WTC11 (cell line): ENCODE data around the gene GTF2H4. TPM values are rescaled to one million over a fixed set of nuclear protein-coding genes. Genes with fewer than 3 reads are reported as not detected.

ENCODE experiments used
- ATAC-seq: fragments of 200-7000 bp; cut with Tn5 transposase; 2 replicates; pipeline ENCODE4 v1.10.0; 2021; ENCODE audit warnings: mild to moderate bottlenecking, moderate library complexity
- CTCF ChIA-PET: fragments of 300-600 bp; sonication (Branson Sonifier 250); formaldehyde crosslinking; loops from one replicate; lab custom pipeline; 2021; ENCODE audit warnings: antibody characterized with exemption; lab: Charles Lee
- POLR2A ChIA-PET: fragments of 350-600 bp; sonication (Branson Sonifier 250); formaldehyde crosslinking; loops from one replicate; lab custom pipeline; 2021; ENCODE audit warnings: antibody characterized with exemption; lab: Charles Lee
- DNase-seq: peaks from one replicate; pipeline ENCODE4 v3.0.0; 2021; ENCODE audit warnings: low spot score
- H3K27ac Mint-ChIP-seq: 2 replicates; pipeline ENCODE4 v1.8.0; 2021; ENCODE audit warnings: mixed read lengths
- H3K27me3 Mint-ChIP-seq: 2 replicates; pipeline ENCODE4 v1.8.0; 2021; ENCODE audit warnings: low read depth, mild to moderate bottlenecking, moderate library complexity, mixed read lengths
- H3K36me3 Mint-ChIP-seq: 2 replicates; pipeline ENCODE4 v1.8.0; 2021; ENCODE audit warnings: mixed read lengths
- H3K4me1 Mint-ChIP-seq: 2 replicates; pipeline ENCODE4 v1.8.0; 2022; ENCODE audit warnings: mixed read lengths
- H3K4me3 Mint-ChIP-seq: 2 replicates; pipeline ENCODE4 v1.8.0; 2021; ENCODE audit warnings: mild to moderate bottlenecking, moderate library complexity, mixed read lengths
- H3K9me3 Mint-ChIP-seq: 2 replicates; pipeline ENCODE4 v1.8.0; 2021; ENCODE audit warnings: mixed read lengths
- JAZF1 ChIP-seq: fragments of 250-450 bp; sonication (Bioruptor Pico); IDR thresholded peaks from 2 replicates; pipeline ENCODE4 v1.9.0; 2021; ENCODE audit warnings: moderate library complexity, mild to moderate bottlenecking, inconsistent platforms
- MYBL2 ChIP-seq: sonication (generic); formaldehyde crosslinking; IDR thresholded peaks from 2 replicates; pipeline ENCODE4 v1.8.1; 2023; ENCODE audit warnings: mild to moderate bottlenecking, moderate library complexity, missing genetic modification reagents
- NFE2L1 ChIP-seq: sonication (generic); formaldehyde crosslinking; IDR thresholded peaks from 2 replicates; pipeline ENCODE4 v1.8.1; 2023; ENCODE audit warnings: missing genetic modification reagents
- NFYB ChIP-seq: sonication (generic); formaldehyde crosslinking; conservative IDR thresholded peaks from 2 replicates; pipeline ENCODE4 v1.8.0; 2022; ENCODE audit warnings: low read depth, missing genetic modification reagents
- ZNF121 ChIP-seq: sonication (generic); formaldehyde crosslinking; IDR thresholded peaks from 2 replicates; pipeline ENCODE4 v1.8.0; 2023; ENCODE audit warnings: missing genetic modification reagents
- ZNF317 ChIP-seq: sonication (generic); formaldehyde crosslinking; IDR thresholded peaks from 2 replicates; pipeline ENCODE4 v1.8.1; 2023; ENCODE audit warnings: low read depth, mild to moderate bottlenecking, moderate library complexity, missing genetic modification reagents, borderline replicate concordance
- total RNA-seq: library from RNA; stranded (reverse); gene quantifications from 3 replicates; pipeline ENCODE4 v1.2.3, GENCODE V29; 2021
- TF ChIP-seq, protein P1 (sequence below): fragments of 250-450 bp; sonication (Bioruptor Pico); IDR thresholded peaks from 2 replicates; pipeline ENCODE4 v1.8.0; 2021; ENCODE audit warnings: mild to moderate bottlenecking
- TF ChIP-seq, protein P2 (sequence below): sonication (generic); formaldehyde crosslinking; IDR thresholded peaks from 2 replicates; pipeline ENCODE4 v1.8.0; 2022; ENCODE audit warnings: mild to moderate bottlenecking, missing genetic modification reagents
- TF ChIP-seq, protein P3 (sequence below): sonication (generic); formaldehyde crosslinking; IDR thresholded peaks from 2 replicates; pipeline ENCODE4 v1.8.1; 2023; ENCODE audit warnings: mild to moderate bottlenecking, missing genetic modification reagents
- TF ChIP-seq, protein P4 (sequence below): sonication (generic); formaldehyde crosslinking; IDR thresholded peaks from 2 replicates; pipeline ENCODE4 v1.8.0; 2023; ENCODE audit warnings: mild to moderate bottlenecking, missing genetic modification reagents
- TF ChIP-seq, protein P5 (sequence below): sonication (generic); formaldehyde crosslinking; IDR thresholded peaks from 2 replicates; pipeline ENCODE4 v1.8.1; 2022; ENCODE audit warnings: mild to moderate bottlenecking, missing genetic modification reagents, moderate library complexity, borderline replicate concordance
- TF ChIP-seq, protein P6 (sequence below): sonication (generic); formaldehyde crosslinking; IDR thresholded peaks from 2 replicates; pipeline ENCODE4 v1.8.1; 2022; ENCODE audit warnings: low read depth, missing genetic modification reagents, borderline replicate concordance
- TF ChIP-seq, protein P7 (sequence below): sonication (generic); formaldehyde crosslinking; IDR thresholded peaks from 2 replicates; pipeline ENCODE4 v1.8.1; 2023; ENCODE audit warnings: mild to moderate bottlenecking, missing genetic modification reagents
- TF ChIP-seq, protein P8 (sequence below): sonication (generic); formaldehyde crosslinking; IDR thresholded peaks from 2 replicates; pipeline ENCODE4 v1.8.0; 2023; ENCODE audit warnings: missing genetic modification reagents, mild to moderate bottlenecking, borderline replicate concordance
- TF ChIP-seq, protein P9 (sequence below): fragments of 250-450 bp; sonication (Bioruptor Pico); IDR thresholded peaks from 2 replicates; pipeline ENCODE4 v1.9.0; 2021; ENCODE audit warnings: mild to moderate bottlenecking

The GTF2H4 gene
- total RNA-seq, 1 experiment from 2014 or later, result 49.2 TPM

DNA sequence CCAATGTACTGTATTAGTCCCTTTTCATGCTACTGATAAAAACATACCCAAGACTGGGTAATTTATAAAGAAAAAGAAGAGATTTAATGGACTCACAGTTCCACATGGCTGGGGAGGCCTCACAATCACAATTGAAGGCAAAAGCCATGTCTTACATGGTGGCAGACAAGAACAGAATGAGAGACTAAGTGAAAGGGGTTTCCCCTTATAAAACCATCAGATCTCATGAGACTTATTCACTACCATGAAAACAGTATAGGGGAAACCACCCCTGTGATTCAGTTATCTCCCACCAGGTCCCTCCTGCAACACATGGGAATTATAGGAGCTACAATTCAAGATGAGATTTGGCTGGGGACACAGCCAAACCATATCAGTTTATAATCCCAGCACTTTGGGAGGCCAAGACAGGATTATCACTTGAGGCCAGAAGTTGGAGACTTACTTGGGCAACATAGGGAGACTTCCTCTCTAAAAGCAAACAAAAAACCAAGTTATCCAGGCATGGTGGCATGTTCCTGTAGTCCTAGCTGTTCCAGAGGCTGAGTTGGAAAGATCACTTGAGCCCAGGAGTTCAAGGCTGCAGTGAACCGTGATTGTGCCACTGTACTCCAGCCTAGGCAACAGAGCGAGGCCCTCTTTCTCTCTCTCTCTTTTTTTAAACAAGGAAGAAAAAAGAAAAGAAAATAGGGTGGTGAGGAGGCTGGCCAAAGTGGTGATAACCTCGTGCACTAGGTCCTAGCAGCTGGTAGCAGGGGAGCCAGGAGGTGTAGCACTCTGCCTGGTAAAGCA, 46.6 kb upstream of the GTF2H4 start (continued):
- TF ChIP-seq, protein P1, sequence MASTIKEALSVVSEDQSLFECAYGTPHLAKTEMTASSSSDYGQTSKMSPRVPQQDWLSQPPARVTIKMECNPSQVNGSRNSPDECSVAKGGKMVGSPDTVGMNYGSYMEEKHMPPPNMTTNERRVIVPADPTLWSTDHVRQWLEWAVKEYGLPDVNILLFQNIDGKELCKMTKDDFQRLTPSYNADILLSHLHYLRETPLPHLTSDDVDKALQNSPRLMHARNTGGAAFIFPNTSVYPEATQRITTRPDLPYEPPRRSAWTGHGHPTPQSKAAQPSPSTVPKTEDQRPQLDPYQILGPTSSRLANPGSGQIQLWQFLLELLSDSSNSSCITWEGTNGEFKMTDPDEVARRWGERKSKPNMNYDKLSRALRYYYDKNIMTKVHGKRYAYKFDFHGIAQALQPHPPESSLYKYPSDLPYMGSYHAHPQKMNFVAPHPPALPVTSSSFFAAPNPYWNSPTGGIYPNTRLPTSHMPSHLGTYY (CRISPR knock-in tag), result no peak
- TF ChIP-seq, protein P2, sequence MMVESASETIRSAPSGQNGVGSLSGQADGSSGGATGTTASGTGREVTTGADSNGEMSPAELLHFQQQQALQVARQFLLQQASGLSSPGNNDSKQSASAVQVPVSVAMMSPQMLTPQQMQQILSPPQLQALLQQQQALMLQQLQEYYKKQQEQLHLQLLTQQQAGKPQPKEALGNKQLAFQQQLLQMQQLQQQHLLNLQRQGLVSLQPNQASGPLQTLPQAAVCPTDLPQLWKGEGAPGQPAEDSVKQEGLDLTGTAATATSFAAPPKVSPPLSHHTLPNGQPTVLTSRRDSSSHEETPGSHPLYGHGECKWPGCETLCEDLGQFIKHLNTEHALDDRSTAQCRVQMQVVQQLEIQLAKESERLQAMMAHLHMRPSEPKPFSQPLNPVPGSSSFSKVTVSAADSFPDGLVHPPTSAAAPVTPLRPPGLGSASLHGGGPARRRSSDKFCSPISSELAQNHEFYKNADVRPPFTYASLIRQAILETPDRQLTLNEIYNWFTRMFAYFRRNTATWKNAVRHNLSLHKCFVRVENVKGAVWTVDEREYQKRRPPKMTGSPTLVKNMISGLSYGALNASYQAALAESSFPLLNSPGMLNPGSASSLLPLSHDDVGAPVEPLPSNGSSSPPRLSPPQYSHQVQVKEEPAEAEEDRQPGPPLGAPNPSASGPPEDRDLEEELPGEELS (CRISPR knock-in tag), result no peak
- TF ChIP-seq ZNF121 (CRISPR knock-in tag) (no peak), NFYB (CRISPR knock-in tag) (no peak)

DNA sequence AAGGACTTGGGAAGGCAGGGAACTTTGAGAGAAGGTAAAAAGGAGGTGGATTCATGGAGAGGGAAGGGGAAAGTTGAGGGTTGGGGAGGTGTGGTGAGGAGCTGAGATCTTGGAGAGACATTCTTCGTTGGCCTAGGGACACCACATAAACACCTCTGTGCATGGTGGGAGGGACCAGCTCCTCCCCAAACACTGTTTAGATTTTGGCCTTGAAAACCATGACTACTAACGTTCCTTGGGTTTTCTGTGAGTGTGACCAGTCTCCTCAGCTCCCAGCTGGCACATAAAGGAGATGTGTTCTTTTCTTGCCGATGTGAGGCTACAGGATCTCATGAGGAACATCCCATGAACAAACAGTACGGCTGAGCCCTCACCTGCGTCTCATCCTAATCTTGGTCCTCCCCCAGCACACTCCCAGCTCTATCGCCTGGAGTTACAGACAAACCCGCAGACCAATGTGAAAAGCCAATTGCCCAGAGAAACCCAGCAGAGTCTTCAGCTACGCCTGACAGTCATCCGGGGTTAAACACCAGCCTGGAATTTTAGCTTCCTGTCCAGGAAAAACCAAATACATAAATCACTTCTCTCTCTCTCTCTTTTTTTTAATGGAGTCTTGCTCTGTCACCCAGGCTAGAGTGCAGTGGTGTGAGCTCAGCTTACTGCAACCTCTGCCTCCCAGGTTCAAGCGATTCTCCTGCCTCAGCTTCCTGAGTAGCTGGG, 45.7 kb upstream of the GTF2H4 start:
- ATAC-seq (no peak), DNase-seq (no peak)
- CTCF ChIA-PET, result interaction anchor here (0.7 to 1.2 kb wide), 3 partner anchors 18 to 51 kb away, joined by 3 to 5 read pairs (median 4); no protein-coding TSS in a partner anchor
- H3K4me1 Mint-ChIP-seq, result no peaks in the 10 kb centered on the region
- H3K27ac Mint-ChIP-seq, result no peak overlapping the region
- peaks cover 23% of the 10 kb centered on the region for H3K27me3 Mint-ChIP-seq
- POLR2A ChIA-PET, result interaction anchor here (0.5 to 1.2 kb wide), 3 partner anchors 15 to 384 kb away, joined by 3 to 4 read pairs (median 3); no protein-coding TSS in a partner anchor
- H3K4me3 Mint-ChIP-seq, result no peak overlapping the region
- peaks cover 34% of the 10 kb centered on the region for H3K36me3 Mint-ChIP-seq
- H3K9me3 Mint-ChIP-seq, result peaks cover 65% of the 10 kb centered on the region
- TF ChIP-seq MYBL2 (CRISPR knock-in tag), result no peak
- TF ChIP-seq NFE2L1 (CRISPR knock-in tag), result no peak
- TF ChIP-seq, protein P3, sequence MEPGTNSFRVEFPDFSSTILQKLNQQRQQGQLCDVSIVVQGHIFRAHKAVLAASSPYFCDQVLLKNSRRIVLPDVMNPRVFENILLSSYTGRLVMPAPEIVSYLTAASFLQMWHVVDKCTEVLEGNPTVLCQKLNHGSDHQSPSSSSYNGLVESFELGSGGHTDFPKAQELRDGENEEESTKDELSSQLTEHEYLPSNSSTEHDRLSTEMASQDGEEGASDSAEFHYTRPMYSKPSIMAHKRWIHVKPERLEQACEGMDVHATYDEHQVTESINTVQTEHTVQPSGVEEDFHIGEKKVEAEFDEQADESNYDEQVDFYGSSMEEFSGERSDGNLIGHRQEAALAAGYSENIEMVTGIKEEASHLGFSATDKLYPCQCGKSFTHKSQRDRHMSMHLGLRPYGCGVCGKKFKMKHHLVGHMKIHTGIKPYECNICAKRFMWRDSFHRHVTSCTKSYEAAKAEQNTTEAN (CRISPR knock-in tag), result no peak
- TF ChIP-seq, protein P4, sequence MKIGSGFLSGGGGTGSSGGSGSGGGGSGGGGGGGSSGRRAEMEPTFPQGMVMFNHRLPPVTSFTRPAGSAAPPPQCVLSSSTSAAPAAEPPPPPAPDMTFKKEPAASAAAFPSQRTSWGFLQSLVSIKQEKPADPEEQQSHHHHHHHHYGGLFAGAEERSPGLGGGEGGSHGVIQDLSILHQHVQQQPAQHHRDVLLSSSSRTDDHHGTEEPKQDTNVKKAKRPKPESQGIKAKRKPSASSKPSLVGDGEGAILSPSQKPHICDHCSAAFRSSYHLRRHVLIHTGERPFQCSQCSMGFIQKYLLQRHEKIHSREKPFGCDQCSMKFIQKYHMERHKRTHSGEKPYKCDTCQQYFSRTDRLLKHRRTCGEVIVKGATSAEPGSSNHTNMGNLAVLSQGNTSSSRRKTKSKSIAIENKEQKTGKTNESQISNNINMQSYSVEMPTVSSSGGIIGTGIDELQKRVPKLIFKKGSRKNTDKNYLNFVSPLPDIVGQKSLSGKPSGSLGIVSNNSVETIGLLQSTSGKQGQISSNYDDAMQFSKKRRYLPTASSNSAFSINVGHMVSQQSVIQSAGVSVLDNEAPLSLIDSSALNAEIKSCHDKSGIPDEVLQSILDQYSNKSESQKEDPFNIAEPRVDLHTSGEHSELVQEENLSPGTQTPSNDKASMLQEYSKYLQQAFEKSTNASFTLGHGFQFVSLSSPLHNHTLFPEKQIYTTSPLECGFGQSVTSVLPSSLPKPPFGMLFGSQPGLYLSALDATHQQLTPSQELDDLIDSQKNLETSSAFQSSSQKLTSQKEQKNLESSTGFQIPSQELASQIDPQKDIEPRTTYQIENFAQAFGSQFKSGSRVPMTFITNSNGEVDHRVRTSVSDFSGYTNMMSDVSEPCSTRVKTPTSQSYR (CRISPR knock-in tag), result no peak
- TF ChIP-seq, protein P5, sequence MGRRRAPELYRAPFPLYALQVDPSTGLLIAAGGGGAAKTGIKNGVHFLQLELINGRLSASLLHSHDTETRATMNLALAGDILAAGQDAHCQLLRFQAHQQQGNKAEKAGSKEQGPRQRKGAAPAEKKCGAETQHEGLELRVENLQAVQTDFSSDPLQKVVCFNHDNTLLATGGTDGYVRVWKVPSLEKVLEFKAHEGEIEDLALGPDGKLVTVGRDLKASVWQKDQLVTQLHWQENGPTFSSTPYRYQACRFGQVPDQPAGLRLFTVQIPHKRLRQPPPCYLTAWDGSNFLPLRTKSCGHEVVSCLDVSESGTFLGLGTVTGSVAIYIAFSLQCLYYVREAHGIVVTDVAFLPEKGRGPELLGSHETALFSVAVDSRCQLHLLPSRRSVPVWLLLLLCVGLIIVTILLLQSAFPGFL (CRISPR knock-in tag), result no peak
- TF ChIP-seq, protein P6, sequence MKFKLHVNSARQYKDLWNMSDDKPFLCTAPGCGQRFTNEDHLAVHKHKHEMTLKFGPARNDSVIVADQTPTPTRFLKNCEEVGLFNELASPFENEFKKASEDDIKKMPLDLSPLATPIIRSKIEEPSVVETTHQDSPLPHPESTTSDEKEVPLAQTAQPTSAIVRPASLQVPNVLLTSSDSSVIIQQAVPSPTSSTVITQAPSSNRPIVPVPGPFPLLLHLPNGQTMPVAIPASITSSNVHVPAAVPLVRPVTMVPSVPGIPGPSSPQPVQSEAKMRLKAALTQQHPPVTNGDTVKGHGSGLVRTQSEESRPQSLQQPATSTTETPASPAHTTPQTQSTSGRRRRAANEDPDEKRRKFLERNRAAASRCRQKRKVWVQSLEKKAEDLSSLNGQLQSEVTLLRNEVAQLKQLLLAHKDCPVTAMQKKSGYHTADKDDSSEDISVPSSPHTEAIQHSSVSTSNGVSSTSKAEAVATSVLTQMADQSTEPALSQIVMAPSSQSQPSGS, result no peak
- TF ChIP-seq, protein P7, sequence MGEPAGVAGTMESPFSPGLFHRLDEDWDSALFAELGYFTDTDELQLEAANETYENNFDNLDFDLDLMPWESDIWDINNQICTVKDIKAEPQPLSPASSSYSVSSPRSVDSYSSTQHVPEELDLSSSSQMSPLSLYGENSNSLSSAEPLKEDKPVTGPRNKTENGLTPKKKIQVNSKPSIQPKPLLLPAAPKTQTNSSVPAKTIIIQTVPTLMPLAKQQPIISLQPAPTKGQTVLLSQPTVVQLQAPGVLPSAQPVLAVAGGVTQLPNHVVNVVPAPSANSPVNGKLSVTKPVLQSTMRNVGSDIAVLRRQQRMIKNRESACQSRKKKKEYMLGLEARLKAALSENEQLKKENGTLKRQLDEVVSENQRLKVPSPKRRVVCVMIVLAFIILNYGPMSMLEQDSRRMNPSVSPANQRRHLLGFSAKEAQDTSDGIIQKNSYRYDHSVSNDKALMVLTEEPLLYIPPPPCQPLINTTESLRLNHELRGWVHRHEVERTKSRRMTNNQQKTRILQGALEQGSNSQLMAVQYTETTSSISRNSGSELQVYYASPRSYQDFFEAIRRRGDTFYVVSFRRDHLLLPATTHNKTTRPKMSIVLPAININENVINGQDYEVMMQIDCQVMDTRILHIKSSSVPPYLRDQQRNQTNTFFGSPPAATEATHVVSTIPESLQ (CRISPR knock-in tag), result no peak
- TF ChIP-seq, protein P8, sequence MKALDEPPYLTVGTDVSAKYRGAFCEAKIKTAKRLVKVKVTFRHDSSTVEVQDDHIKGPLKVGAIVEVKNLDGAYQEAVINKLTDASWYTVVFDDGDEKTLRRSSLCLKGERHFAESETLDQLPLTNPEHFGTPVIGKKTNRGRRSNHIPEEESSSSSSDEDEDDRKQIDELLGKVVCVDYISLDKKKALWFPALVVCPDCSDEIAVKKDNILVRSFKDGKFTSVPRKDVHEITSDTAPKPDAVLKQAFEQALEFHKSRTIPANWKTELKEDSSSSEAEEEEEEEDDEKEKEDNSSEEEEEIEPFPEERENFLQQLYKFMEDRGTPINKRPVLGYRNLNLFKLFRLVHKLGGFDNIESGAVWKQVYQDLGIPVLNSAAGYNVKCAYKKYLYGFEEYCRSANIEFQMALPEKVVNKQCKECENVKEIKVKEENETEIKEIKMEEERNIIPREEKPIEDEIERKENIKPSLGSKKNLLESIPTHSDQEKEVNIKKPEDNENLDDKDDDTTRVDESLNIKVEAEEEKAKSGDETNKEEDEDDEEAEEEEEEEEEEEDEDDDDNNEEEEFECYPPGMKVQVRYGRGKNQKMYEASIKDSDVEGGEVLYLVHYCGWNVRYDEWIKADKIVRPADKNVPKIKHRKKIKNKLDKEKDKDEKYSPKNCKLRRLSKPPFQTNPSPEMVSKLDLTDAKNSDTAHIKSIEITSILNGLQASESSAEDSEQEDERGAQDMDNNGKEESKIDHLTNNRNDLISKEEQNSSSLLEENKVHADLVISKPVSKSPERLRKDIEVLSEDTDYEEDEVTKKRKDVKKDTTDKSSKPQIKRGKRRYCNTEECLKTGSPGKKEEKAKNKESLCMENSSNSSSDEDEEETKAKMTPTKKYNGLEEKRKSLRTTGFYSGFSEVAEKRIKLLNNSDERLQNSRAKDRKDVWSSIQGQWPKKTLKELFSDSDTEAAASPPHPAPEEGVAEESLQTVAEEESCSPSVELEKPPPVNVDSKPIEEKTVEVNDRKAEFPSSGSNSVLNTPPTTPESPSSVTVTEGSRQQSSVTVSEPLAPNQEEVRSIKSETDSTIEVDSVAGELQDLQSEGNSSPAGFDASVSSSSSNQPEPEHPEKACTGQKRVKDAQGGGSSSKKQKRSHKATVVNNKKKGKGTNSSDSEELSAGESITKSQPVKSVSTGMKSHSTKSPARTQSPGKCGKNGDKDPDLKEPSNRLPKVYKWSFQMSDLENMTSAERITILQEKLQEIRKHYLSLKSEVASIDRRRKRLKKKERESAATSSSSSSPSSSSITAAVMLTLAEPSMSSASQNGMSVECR (CRISPR knock-in tag), result no peak
- TF ChIP-seq ZNF317, result no peak
- TF ChIP-seq, protein P9, sequence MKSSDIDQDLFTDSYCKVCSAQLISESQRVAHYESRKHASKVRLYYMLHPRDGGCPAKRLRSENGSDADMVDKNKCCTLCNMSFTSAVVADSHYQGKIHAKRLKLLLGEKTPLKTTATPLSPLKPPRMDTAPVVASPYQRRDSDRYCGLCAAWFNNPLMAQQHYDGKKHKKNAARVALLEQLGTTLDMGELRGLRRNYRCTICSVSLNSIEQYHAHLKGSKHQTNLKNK (CRISPR knock-in tag), result no peak
- no peak for TF ChIP-seq JAZF1 (CRISPR knock-in tag)
